ENCODE measurements around the gene RGSL1.
"Not testable (repeated sequence)": the region's sequence is repeated elsewhere in the genome, so short reads cannot be mapped to it uniquely, and the experiment has no call there.

RGSL1 gene

GRCh38 chr1:182446033-182446669, 3.8 kb upstream of the RGSL1 start:
- no peak overlapping the region for H3K27ac ChIP-seq (ENCODE audit: low read depth, low read length)

GRCh38 chr1:182447124-182447523, 2.8 kb upstream of the RGSL1 start:
- peaks cover 19% of the 10 kb centered on the region for H3K4me1 ChIP-seq (ENCODE audit: control insufficient read depth, insufficient read depth, low read length)
- not testable (repeated sequence) for H3K27ac ChIP-seq (ENCODE audit: low read depth, low read length); H3K36me3 ChIP-seq (ENCODE audit: control insufficient read depth, insufficient read depth, low read length); H3K4me3 ChIP-seq (ENCODE audit: low read depth, low read length); H3K27me3 ChIP-seq (ENCODE audit: control insufficient read depth, insufficient read depth, low read length); H3K9me3 ChIP-seq (ENCODE audit: control insufficient read depth, insufficient read depth, low read depth, low read length); H3K9ac ChIP-seq (ENCODE audit: low read length)

More at GRCh38 chr1:182446033-182446669, 3.8 kb upstream of the RGSL1 start:
- Histone ChIP-seq H3K4me3 (ENCODE audit: low read depth, low read length) (no peak overlapping the region), H3K9me3 (ENCODE audit: control insufficient read depth, insufficient read depth, low read depth, low read length) (peaks cover 12% of the 10 kb centered on the region; the same call in 1 of the 2 replicates), H3K27me3 (ENCODE audit: control insufficient read depth, insufficient read depth, low read length) (no peaks in the 10 kb centered on the region), H3K36me3 (ENCODE audit: control insufficient read depth, insufficient read depth, low read length) (no peaks in the 10 kb centered on the region), H3K4me1 (ENCODE audit: control insufficient read depth, insufficient read depth, low read length) (peaks cover 19% of the 10 kb centered on the region), H3K9ac (ENCODE audit: low read length) (no peak overlapping the region)

GRCh38 chr1:182447660-182448059, 2.3 kb upstream of the RGSL1 start:
- Histone ChIP-seq H3K27ac (ENCODE audit: low read depth, low read length) (no peak overlapping the region), H3K27me3 (ENCODE audit: control insufficient read depth, insufficient read depth, low read length) (no peaks in the 10 kb centered on the region), H3K4me3 (ENCODE audit: low read depth, low read length) (no peak overlapping the region), H3K9ac (ENCODE audit: low read length) (no peak overlapping the region), H3K9me3 (ENCODE audit: control insufficient read depth, insufficient read depth, low read depth, low read length) (peaks cover 6% of the 10 kb centered on the region; the same call in 1 of the 2 replicates), H3K4me1 (ENCODE audit: control insufficient read depth, insufficient read depth, low read length) (peaks cover 19% of the 10 kb centered on the region), H3K36me3 (ENCODE audit: control insufficient read depth, insufficient read depth, low read length) (no peaks in the 10 kb centered on the region)

GRCh38 chr1:182453631-182454030, 3.7 kb downstream of the RGSL1 start:
- Histone ChIP-seq H3K36me3 (ENCODE audit: control insufficient read depth, insufficient read depth, low read length) (no peaks in the 10 kb centered on the region), H3K27me3 (ENCODE audit: control insufficient read depth, insufficient read depth, low read length) (no peaks in the 10 kb centered on the region), H3K27ac (ENCODE audit: low read depth, low read length) (no peak overlapping the region), H3K9me3 (ENCODE audit: control insufficient read depth, insufficient read depth, low read depth, low read length) (no peaks in the 10 kb centered on the region), H3K4me3 (ENCODE audit: low read depth, low read length) (no peak overlapping the region), H3K9ac (ENCODE audit: low read length) (no peak overlapping the region), H3K4me1 (ENCODE audit: control insufficient read depth, insufficient read depth, low read length) (peaks cover 7% of the 10 kb centered on the region)

- no peaks in the 10 kb centered on the region for H3K9me3 ChIP-seq (ENCODE audit: control insufficient read depth, insufficient read depth, low read depth, low read length)
- H3K36me3 ChIP-seq (ENCODE audit: control insufficient read depth, insufficient read depth, low read length) = no peaks in the 10 kb centered on the region
- H3K27me3 ChIP-seq (ENCODE audit: control insufficient read depth, insufficient read depth, low read length) = no peaks in the 10 kb centered on the region
- H3K4me3 ChIP-seq (ENCODE audit: low read depth, low read length) = no peak overlapping the region
- no peak overlapping the region for H3K27ac ChIP-seq (ENCODE audit: low read depth, low read length)
- H3K4me1 ChIP-seq (ENCODE audit: control insufficient read depth, insufficient read depth, low read length) = no peaks in the 10 kb centered on the region
- H3K9ac ChIP-seq (ENCODE audit: low read length) = no peak overlapping the region
These were observed 7.9 kb downstream of the RGSL1 start for GRCh38 chr1:182457844-182458243.

GRCh38 chr1:182459949-182460348, 10.0 kb downstream of the RGSL1 start:
- no peaks in the 10 kb centered on the region for H3K27me3 ChIP-seq (ENCODE audit: control insufficient read depth, insufficient read depth, low read length)
- H3K4me3 ChIP-seq (ENCODE audit: low read depth, low read length) = no peak overlapping the region
- no peak overlapping the region for H3K27ac ChIP-seq (ENCODE audit: low read depth, low read length)
- no peak overlapping the region for H3K9ac ChIP-seq (ENCODE audit: low read length)
- no peaks in the 10 kb centered on the region for H3K9me3 ChIP-seq (ENCODE audit: control insufficient read depth, insufficient read depth, low read depth, low read length)
- H3K4me1 ChIP-seq (ENCODE audit: control insufficient read depth, insufficient read depth, low read length) = no peaks in the 10 kb centered on the region
- H3K36me3 ChIP-seq (ENCODE audit: control insufficient read depth, insufficient read depth, low read length) = no peaks in the 10 kb centered on the region

GRCh38 chr1:182460550-182460951, 10.6 kb downstream of the RGSL1 start:
- Histone ChIP-seq H3K27ac (ENCODE audit: low read depth, low read length) (no peak overlapping the region), H3K9me3 (ENCODE audit: control insufficient read depth, insufficient read depth, low read depth, low read length) (0 out of 2 replicates have a peak, but pooled peaks cover under 1% of the 10 kb centered on the region), H3K36me3 (ENCODE audit: control insufficient read depth, insufficient read depth, low read length) (no peaks in the 10 kb centered on the region), H3K27me3 (ENCODE audit: control insufficient read depth, insufficient read depth, low read length) (no peaks in the 10 kb centered on the region), H3K4me3 (ENCODE audit: low read depth, low read length) (no peak overlapping the region), H3K9ac (ENCODE audit: low read length) (no peak overlapping the region), H3K4me1 (ENCODE audit: control insufficient read depth, insufficient read depth, low read length) (no peaks in the 10 kb centered on the region)

GRCh38 chr1:182473556-182473955, 23.6 kb downstream of the RGSL1 start:
- Histone ChIP-seq H3K9ac (ENCODE audit: low read length) (no peak overlapping the region), H3K9me3 (ENCODE audit: control insufficient read depth, insufficient read depth, low read depth, low read length) (peaks cover 5% of the 10 kb centered on the region), H3K36me3 (ENCODE audit: control insufficient read depth, insufficient read depth, low read length) (no peaks in the 10 kb centered on the region), H3K4me3 (ENCODE audit: low read depth, low read length) (no peak overlapping the region), H3K4me1 (ENCODE audit: control insufficient read depth, insufficient read depth, low read length) (no peaks in the 10 kb centered on the region), H3K27me3 (ENCODE audit: control insufficient read depth, insufficient read depth, low read length) (no peaks in the 10 kb centered on the region), H3K27ac (ENCODE audit: low read depth, low read length) (no peak overlapping the region)

- Histone ChIP-seq H3K9ac (ENCODE audit: low read length) (no peak overlapping the region), H3K27me3 (ENCODE audit: control insufficient read depth, insufficient read depth, low read length) (no peaks in the 10 kb centered on the region), H3K4me1 (ENCODE audit: control insufficient read depth, insufficient read depth, low read length) (no peaks in the 10 kb centered on the region), H3K27ac (ENCODE audit: low read depth, low read length) (no peak overlapping the region), H3K9me3 (ENCODE audit: control insufficient read depth, insufficient read depth, low read depth, low read length) (no peaks in the 10 kb centered on the region; the same call in 1 of the 2 replicates), H3K4me3 (ENCODE audit: low read depth, low read length) (no peak overlapping the region), H3K36me3 (ENCODE audit: control insufficient read depth, insufficient read depth, low read length) (no peaks in the 10 kb centered on the region)
These were observed 26.7 kb downstream of the RGSL1 start for GRCh38 chr1:182476625-182477024.

- H3K4me1 ChIP-seq (ENCODE audit: control insufficient read depth, insufficient read depth, low read length) = no peaks in the 10 kb centered on the region
- H3K9me3 ChIP-seq (ENCODE audit: control insufficient read depth, insufficient read depth, low read depth, low read length) = no peaks in the 10 kb centered on the region; the same call in 1 of the 2 replicates
- H3K36me3 ChIP-seq (ENCODE audit: control insufficient read depth, insufficient read depth, low read length) = no peaks in the 10 kb centered on the region
- no peaks in the 10 kb centered on the region for H3K27me3 ChIP-seq (ENCODE audit: control insufficient read depth, insufficient read depth, low read length)
- H3K27ac ChIP-seq (ENCODE audit: low read depth, low read length) = no peak overlapping the region
- no peak overlapping the region for H3K9ac ChIP-seq (ENCODE audit: low read length)
- no peak overlapping the region for H3K4me3 ChIP-seq (ENCODE audit: low read depth, low read length)
These were observed 28.3 kb downstream of the RGSL1 start for GRCh38 chr1:182478238-182478637.

- Histone ChIP-seq H3K9me3 (ENCODE audit: control insufficient read depth, insufficient read depth, low read depth, low read length) (no peaks in the 10 kb centered on the region), H3K4me1 (ENCODE audit: control insufficient read depth, insufficient read depth, low read length) (no peaks in the 10 kb centered on the region), H3K27me3 (ENCODE audit: control insufficient read depth, insufficient read depth, low read length) (no peaks in the 10 kb centered on the region), H3K9ac (ENCODE audit: low read length) (no peak overlapping the region), H3K4me3 (ENCODE audit: low read depth, low read length) (no peak overlapping the region), H3K27ac (ENCODE audit: low read depth, low read length) (no peak overlapping the region), H3K36me3 (ENCODE audit: control insufficient read depth, insufficient read depth, low read length) (no peaks in the 10 kb centered on the region)
These were observed 34.1 kb downstream of the RGSL1 start for GRCh38 chr1:182484067-182484466.
